ENCODE results near the gene HTR4.
"Not testable (repeated sequence)": the region's sequence is repeated elsewhere in the genome, so short reads cannot be mapped to it uniquely, and the experiment has no call there.

HTR4 gene

DNA sequence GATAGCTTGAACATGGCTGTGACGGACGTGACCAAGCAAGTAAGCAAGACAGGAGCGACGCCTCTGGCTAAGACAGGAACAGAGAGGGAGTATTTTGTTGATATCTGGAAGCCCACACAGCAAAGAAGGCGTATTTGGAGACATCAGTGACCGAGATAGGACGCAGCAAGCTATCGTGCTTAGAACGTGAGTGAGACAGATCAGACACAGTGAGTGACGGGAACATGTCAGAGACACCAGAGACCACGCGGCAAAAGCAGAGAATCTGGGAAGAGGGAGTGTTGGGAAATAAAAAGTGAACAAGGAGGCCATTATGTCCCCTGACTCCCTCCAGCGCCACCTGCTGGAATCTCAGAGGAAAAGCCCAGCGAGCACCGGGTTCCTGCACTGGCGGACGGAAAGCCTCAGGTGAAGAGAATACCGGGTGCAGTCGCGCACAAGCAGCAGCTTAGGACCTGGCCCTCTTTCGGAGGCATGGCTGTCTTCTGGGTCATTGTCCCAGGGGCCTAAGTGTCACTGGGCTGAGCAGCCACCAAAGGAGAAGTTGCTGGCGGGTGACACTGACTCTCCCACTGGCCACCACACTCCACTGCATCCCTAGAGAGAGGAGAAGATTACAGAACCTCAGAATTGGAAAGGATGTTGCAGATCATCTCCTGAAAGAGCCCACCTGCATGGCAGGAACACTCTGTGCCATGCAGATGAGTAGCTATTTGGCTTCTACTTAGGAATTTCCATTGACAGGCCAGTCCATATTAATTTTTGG is 171.4 kb downstream of the HTR4 start:
- in situ Hi-C loops (cut with MboI; ENCODE audit: low sequenced_read_pairs), result no loop called here

- in situ Hi-C loops (cut with MboI; ENCODE audit: low sequenced_read_pairs), result no loop called here
Measured at GRCh38 chr5:148482196-148482595, 172.1 kb downstream of the HTR4 start.

- in situ Hi-C loops (cut with MboI; ENCODE audit: low sequenced_read_pairs), result no loop called here
Measured at GRCh38 chr5:148477429-148477828, 176.9 kb downstream of the HTR4 start.

DNA sequence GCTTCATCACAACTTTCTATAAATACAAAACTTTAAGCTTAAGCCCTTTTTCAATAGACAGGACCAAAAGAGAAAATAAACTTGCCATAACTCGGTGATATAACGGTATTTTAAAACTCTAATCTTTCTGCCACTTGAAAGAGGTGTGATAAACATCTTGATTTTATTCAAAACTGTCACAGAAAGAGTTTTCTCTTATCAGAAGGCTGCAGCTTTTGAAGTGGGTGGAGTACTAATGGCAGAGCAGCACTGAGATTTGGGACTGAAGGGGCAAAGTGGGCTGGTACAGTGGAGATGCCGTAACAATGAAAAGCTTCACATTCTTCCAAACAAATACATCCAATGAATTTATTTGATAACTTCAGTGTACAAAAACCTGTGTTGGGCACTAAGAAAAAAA is 178.0 kb downstream of the HTR4 start:
- in situ Hi-C loops (cut with MboI; ENCODE audit: low sequenced_read_pairs), result no loop called here

DNA sequence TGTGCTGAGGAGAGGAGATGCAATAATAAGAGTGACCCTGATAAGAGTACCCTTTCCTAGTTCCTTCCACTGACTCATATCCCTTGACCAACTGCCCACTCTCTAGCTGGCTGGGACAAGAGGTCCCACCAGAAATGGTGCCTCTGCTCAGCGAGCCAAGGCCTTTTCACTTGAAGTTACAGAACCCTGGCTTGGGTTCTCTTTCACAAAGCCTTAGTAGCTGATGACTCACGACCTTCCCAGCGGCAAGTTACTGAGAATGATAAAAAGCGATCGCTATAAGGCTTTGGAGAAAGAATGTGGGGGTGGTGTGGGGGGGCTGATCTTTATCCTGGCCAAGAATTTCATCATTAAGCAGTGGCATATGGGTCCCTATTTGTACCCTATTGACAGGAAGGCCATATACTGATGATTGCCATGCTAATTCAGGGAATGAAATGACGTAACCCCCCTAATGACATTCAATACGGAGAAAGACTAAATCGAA is 180.3 kb downstream of the HTR4 start:
- in situ Hi-C loops (cut with MboI; ENCODE audit: low sequenced_read_pairs), result no loop called here

- in situ Hi-C loops (cut with MboI; ENCODE audit: low sequenced_read_pairs), result no loop called here
Measured at GRCh38 chr5:148471379-148471778, 182.9 kb downstream of the HTR4 start.

GRCh38 chr5:148469501-148469935 is 184.8 kb downstream of the HTR4 start:
- in situ Hi-C loops (cut with MboI; ENCODE audit: low sequenced_read_pairs), result no loop called here

DNA sequence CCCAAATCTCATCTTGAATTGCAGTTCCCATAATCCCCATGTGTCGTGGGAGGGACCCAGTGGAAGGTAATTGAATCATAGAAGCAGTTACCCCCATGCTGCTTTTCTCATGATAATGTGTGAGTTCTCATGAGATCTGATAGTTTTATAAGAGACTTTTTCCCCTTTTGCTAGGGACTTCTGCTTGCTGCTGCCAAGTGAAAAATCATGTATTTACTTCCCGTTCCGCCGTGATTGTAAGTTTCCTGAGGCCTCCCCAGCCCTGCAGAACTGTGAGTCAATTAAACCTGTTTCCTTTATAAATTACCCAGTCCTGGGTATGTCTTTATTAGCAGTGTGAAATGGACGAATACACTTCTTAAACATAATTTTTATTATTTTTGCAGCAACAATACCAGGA is 185.6 kb downstream of the HTR4 start:
- in situ Hi-C loops (cut with MboI; ENCODE audit: low sequenced_read_pairs), result not testable (repeated sequence)

DNA sequence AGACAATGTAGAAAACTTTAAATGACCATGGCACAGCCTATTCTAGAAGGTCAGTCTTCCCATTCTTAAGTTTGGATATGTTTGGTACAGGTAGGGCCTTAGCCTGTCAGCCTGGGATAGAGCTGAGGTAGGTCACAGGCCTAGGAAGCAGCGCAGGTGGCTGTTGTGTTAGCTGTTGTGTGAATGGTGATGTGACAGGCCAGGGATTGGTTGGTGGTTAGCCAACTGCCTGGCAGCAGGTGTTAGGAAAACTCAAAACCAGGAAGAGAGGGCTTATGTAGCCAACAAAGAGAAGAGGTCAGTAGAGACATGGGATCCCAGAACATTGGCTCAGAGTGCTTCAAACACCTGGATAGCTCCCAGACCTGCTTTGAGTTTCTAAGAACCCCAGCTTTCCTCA is 186.4 kb downstream of the HTR4 start:
- in situ Hi-C loops (cut with MboI; ENCODE audit: low sequenced_read_pairs), result no loop called here

DNA sequence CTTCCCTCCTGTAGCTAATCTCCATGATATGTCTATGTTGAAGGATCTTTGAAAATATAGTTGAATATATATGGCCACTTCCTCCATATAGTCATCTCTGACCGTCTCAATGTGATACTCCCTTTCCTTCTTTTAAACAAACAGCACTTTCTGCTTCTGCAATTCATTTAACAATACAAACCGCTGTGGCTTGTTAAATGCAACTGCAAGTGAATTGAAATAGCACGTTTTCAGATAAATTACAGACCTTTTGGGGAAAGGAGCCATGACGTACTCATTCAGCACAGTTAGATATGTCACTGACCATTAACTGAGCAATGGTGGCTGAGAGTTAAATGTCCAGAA is 188.1 kb downstream of the HTR4 start:
- in situ Hi-C loops (cut with MboI; ENCODE audit: low sequenced_read_pairs), result no loop called here

DNA sequence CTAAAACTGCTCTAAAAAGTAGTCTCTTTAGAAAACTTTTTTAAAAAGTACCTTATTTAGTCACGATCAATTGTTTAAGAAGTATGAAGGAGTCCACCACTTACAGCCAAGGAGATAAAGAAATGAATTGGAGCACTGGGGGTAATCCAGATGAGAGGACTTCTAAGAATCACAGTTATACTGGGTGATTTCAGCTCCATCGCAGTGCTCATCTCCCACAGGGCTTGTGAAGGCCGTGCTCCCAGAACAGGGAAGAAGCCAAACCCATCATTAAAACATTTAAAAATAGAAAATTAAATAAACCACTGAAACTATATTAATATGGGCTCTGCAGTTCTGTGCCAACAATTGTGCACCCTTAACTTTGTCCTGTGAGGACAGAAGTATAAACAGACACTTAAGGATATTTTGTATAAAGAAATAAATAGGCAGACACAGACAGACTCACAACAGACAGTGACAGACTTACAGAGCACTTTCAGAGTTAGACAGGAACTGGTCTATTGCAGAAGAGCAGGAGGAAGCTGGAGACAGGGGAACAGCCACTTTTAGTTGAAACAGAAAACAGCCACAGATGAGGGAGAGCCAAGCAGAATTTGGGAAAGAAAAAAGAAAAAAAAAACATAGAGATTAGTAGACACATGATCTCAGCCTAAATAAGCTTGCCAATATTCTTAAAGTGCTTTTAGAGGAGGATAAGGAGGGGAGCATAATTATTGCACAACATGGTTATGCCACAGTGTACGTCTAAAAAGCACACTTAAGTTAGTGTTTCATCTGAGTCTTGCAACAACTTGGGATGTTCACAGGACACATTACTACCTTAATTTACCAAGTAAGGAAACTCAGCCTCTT is 188.7 kb downstream of the HTR4 start:
- in situ Hi-C loops (cut with MboI; ENCODE audit: low sequenced_read_pairs), result no loop called here

GRCh38 chr5:148459669-148460068 is 194.7 kb downstream of the HTR4 start:
- in situ Hi-C loops (cut with MboI; ENCODE audit: low sequenced_read_pairs), result no loop called here

GRCh38 chr5:148458036-148458888 is 196.1 kb downstream of the HTR4 start:
- in situ Hi-C loops (cut with MboI; ENCODE audit: low sequenced_read_pairs), result no loop called here

- in situ Hi-C loops (cut with MboI; ENCODE audit: low sequenced_read_pairs), result no loop called here
Measured at GRCh38 chr5:148457183-148457620, 197.1 kb downstream of the HTR4 start.

- in situ Hi-C loops (cut with MboI; ENCODE audit: low sequenced_read_pairs), result no loop called here
Measured at GRCh38 chr5:148455185-148455584, 199.1 kb downstream of the HTR4 start.

- in situ Hi-C loops (cut with MboI; ENCODE audit: low sequenced_read_pairs), result no loop called here
Measured at GRCh38 chr5:148454576-148454975, 199.8 kb downstream of the HTR4 start.

DNA sequence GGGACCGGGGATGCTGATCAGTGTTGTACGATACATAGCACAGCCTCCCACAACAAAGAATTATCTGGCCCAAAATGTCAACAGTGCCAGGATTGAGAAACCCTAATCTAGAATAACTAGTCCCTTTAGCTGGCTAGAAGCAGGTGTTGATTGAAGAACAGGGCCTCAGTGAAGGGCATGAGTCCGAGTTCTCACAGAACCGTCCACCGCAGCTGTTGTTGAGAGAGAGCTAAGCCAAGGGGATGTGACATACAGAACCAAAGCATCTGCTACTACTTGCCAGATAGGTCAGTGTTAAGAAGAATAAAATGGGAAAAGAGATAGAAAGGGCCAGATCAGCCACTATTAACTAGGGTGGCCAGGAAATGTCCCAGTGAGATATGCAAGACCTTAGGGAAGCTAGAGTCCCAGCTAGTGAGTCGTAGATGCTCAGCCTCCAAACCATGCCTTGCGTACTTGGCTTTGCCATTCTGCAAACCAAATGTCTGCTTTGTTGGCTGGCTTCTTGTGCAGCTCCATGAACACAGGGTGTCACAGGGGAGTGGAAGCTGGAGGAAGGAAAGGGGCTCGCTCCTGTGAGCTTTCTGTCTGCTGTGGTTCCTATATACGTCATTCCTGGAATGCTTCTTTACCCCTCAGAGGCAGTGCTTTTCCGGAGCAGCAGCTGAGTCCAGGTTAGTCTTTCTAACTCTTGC is 201.7 kb downstream of the HTR4 start:
- in situ Hi-C loops (cut with MboI; ENCODE audit: low sequenced_read_pairs), result no loop called here

DNA sequence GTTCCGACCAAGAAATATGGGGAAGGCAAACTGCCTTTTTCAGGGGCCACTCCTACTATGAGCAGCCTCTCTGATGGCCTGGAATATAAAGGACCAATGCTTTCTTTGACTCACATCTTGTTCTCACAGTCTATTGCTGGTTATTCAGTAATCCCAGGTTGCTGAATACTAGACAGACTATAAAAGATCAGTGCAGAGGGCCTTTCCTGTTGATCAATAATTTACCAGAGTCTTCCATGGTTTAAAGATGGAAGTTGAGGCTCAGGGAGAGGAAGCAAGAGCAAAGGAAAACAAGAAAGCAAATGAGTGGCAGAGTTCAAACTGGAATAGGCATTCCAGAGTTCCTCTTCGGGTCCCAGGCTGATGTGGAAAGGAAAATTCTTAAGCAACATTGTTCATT is 207.7 kb downstream of the HTR4 start:
- in situ Hi-C loops (cut with MboI; ENCODE audit: low sequenced_read_pairs), result no loop called here

GRCh38 chr5:148445578-148445977 is 208.7 kb downstream of the HTR4 start:
- in situ Hi-C loops (cut with MboI; ENCODE audit: low sequenced_read_pairs), result no loop called here

- in situ Hi-C loops (cut with MboI; ENCODE audit: low sequenced_read_pairs), result no loop called here
Measured at GRCh38 chr5:148443998-148444397, 210.3 kb downstream of the HTR4 start.

DNA sequence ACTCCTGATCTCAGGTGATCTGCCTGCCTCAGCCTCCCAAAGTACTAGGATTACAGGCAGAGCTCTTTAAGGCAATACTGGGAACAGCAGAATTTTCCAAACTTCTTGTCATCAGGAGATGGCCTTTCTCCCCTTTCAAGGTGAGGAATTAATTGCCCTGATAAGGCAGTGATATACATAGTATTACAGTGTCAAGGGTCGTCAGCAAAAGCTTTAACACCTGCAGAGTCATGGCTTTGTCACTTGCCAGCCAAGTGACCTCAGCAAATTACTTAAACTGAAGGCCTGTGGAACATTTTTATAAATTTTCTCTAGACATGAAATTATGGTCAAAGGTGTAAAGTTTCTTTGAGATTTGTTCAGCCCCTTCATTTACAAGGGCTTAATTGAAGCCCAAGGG is 211.1 kb downstream of the HTR4 start:
- in situ Hi-C loops (cut with MboI; ENCODE audit: low sequenced_read_pairs), result no loop called here
